ENCODE results near the gene SLC27A6.

DNA sequence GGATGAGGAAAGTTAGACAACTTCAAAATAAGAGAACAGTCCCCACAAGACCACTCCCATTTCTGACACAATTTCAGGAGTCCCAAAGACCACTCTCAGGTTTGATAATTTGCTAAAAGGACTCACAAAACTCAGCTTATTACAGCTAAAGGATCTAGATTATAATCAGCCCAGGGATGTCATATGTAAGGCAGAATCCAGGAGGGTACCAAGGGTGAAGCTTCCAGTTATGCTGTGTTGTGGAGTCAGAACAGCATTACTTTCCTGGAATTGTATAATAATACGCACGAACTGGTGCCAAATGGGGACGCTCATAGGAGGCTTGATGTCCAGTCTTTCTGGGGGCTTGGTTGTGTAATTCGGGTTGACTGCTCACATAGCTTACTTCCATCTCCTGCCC, 55.4 kb downstream of the SLC27A6 start:
- TF ChIP-seq, protein P1, sequence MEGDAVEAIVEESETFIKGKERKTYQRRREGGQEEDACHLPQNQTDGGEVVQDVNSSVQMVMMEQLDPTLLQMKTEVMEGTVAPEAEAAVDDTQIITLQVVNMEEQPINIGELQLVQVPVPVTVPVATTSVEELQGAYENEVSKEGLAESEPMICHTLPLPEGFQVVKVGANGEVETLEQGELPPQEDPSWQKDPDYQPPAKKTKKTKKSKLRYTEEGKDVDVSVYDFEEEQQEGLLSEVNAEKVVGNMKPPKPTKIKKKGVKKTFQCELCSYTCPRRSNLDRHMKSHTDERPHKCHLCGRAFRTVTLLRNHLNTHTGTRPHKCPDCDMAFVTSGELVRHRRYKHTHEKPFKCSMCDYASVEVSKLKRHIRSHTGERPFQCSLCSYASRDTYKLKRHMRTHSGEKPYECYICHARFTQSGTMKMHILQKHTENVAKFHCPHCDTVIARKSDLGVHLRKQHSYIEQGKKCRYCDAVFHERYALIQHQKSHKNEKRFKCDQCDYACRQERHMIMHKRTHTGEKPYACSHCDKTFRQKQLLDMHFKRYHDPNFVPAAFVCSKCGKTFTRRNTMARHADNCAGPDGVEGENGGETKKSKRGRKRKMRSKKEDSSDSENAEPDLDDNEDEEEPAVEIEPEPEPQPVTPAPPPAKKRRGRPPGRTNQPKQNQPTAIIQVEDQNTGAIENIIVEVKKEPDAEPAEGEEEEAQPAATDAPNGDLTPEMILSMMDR (IDR thresholded peaks at IDR 0.05): no peak
- TF ChIP-seq EP300 (IDR thresholded peaks at IDR 0.05; ENCODE audit: borderline replicate concordance in 1 of 2, low read depth in 1 of 2, low read length in 1 of 2): no peak
- TF ChIP-seq RFX5 (IDR thresholded peaks at IDR 0.05; ENCODE audit: low read length): no peak
- TF ChIP-seq NFIC (IDR thresholded peaks at IDR 0.05; ENCODE audit: borderline replicate concordance): no peak
- TF ChIP-seq MXI1 (IDR thresholded peaks at IDR 0.05; ENCODE audit: low read depth, low read length): no peak
- TF ChIP-seq, protein P2, sequence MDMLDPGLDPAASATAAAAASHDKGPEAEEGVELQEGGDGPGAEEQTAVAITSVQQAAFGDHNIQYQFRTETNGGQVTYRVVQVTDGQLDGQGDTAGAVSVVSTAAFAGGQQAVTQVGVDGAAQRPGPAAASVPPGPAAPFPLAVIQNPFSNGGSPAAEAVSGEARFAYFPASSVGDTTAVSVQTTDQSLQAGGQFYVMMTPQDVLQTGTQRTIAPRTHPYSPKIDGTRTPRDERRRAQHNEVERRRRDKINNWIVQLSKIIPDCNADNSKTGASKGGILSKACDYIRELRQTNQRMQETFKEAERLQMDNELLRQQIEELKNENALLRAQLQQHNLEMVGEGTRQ (IDR thresholded peaks at IDR 0.05; ENCODE audit: borderline replicate concordance, low read depth, low read length): no peak
- no peak for TF ChIP-seq FOXJ3 (CRISPR knock-in tag; IDR thresholded peaks at IDR 0.05)
- TF ChIP-seq, protein P3, sequence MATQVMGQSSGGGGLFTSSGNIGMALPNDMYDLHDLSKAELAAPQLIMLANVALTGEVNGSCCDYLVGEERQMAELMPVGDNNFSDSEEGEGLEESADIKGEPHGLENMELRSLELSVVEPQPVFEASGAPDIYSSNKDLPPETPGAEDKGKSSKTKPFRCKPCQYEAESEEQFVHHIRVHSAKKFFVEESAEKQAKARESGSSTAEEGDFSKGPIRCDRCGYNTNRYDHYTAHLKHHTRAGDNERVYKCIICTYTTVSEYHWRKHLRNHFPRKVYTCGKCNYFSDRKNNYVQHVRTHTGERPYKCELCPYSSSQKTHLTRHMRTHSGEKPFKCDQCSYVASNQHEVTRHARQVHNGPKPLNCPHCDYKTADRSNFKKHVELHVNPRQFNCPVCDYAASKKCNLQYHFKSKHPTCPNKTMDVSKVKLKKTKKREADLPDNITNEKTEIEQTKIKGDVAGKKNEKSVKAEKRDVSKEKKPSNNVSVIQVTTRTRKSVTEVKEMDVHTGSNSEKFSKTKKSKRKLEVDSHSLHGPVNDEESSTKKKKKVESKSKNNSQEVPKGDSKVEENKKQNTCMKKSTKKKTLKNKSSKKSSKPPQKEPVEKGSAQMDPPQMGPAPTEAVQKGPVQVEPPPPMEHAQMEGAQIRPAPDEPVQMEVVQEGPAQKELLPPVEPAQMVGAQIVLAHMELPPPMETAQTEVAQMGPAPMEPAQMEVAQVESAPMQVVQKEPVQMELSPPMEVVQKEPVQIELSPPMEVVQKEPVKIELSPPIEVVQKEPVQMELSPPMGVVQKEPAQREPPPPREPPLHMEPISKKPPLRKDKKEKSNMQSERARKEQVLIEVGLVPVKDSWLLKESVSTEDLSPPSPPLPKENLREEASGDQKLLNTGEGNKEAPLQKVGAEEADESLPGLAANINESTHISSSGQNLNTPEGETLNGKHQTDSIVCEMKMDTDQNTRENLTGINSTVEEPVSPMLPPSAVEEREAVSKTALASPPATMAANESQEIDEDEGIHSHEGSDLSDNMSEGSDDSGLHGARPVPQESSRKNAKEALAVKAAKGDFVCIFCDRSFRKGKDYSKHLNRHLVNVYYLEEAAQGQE (IDR thresholded peaks at IDR 0.05; ENCODE audit: low read depth, low read length): no peak
- TF ChIP-seq TAF1 (IDR thresholded peaks at IDR 0.05; ENCODE audit: borderline replicate concordance, low read depth, low read length): no peak
- no peak for TF ChIP-seq CHD2 (IDR thresholded peaks at IDR 0.05; ENCODE audit: low read length, partially characterized antibody)
- no peak for TF ChIP-seq POLR2AphosphoS5 (IDR thresholded peaks at IDR 0.05; ENCODE audit: low read depth, low read length)
- no peak for TF ChIP-seq EZH2phosphoT487 (IDR thresholded peaks at IDR 0.05; ENCODE audit: borderline replicate concordance, low read depth)
- TF ChIP-seq, protein P4, sequence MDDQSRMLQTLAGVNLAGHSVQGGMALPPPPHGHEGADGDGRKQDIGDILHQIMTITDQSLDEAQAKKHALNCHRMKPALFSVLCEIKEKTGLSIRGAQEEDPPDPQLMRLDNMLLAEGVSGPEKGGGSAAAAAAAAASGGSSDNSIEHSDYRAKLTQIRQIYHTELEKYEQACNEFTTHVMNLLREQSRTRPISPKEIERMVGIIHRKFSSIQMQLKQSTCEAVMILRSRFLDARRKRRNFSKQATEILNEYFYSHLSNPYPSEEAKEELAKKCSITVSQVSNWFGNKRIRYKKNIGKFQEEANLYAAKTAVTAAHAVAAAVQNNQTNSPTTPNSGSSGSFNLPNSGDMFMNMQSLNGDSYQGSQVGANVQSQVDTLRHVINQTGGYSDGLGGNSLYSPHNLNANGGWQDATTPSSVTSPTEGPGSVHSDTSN (IDR thresholded peaks at IDR 0.05): no peak
- TF ChIP-seq FOXM1 (IDR thresholded peaks at IDR 0.05; ENCODE audit: low read depth): no peak

Measured in SK-N-SH (cell line).